ENCODE measurements around the gene TRIM44. TPM values are rescaled to one million over a fixed set of nuclear protein-coding genes. Genes with fewer than 3 reads are reported as not detected.

The TRIM44 gene
- total and polyA plus RNA-seq, 8 donors: 57.6 to 72.1 (median 65.2) TPM

DNA sequence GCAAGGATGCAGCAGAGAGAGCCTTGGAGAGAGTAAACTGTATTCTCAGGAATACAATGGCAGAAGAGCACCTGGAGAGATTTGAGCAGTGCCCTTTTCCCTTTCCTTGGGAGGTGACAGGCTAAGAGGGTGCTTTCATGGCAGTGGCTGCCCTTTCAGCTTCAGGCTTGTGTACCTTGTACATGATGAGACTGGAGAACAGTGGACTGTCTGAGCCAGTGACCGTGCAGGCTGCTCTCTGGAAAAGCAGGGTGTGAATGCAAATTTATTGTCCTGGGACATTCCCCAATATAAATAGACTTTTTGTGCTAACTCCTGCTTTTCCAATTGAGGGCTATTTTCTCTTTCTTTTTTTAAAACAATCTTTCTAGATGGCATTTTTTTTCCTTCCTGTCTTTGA is 99.3 kb downstream of the TRIM44 start:
- no peaks in the 10 kb centered on the region for H3K9me3 ChIP-seq
- intact Hi-C loops (cut with DNase I): no loop called here
- no peak overlapping the region for H3K4me3 ChIP-seq
- TF ChIP-seq, protein P1, sequence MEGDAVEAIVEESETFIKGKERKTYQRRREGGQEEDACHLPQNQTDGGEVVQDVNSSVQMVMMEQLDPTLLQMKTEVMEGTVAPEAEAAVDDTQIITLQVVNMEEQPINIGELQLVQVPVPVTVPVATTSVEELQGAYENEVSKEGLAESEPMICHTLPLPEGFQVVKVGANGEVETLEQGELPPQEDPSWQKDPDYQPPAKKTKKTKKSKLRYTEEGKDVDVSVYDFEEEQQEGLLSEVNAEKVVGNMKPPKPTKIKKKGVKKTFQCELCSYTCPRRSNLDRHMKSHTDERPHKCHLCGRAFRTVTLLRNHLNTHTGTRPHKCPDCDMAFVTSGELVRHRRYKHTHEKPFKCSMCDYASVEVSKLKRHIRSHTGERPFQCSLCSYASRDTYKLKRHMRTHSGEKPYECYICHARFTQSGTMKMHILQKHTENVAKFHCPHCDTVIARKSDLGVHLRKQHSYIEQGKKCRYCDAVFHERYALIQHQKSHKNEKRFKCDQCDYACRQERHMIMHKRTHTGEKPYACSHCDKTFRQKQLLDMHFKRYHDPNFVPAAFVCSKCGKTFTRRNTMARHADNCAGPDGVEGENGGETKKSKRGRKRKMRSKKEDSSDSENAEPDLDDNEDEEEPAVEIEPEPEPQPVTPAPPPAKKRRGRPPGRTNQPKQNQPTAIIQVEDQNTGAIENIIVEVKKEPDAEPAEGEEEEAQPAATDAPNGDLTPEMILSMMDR (IDR thresholded peaks at IDR 0.05): no peak
- ATAC-seq (no peak), DNase-seq (no peak)
- H3K27me3 ChIP-seq: no peaks in the 10 kb centered on the region
- no peaks in the 10 kb centered on the region for H3K36me3 ChIP-seq
- H3K4me1 ChIP-seq: no peaks in the 10 kb centered on the region
- no peak overlapping the region for H3K27ac ChIP-seq

DNA sequence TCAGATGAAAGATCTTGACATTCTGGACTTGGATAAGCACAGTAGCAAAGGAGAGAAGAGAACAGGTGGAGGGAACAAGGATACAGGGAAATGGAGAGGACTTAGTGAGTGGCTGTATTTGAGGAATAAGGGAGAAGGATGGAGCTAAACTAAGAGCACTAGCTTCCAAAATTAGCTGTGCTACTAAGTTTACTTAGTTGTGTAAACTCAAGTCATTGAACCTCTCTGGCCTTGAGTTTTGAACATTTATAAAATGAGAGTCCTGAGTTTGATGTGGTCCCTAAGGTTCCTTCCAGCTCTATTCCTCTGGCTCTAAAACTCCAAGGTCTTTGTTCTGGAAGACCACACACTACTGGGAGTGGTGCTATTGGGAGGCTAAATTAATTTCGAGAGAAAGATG is 100.7 kb downstream of the TRIM44 start:
- ATAC-seq: no peak
- Histone ChIP-seq H3K9me3 (no peaks in the 10 kb centered on the region), H3K27me3 (no peaks in the 10 kb centered on the region), H3K4me1 (no peaks in the 10 kb centered on the region), H3K27ac (no peak overlapping the region), H3K36me3 (no peaks in the 10 kb centered on the region), H3K4me3 (no peak overlapping the region)
- no peak for DNase-seq
- intact Hi-C loops (cut with DNase I): no loop called here
- TF ChIP-seq, protein P1 (IDR thresholded peaks at IDR 0.05): no peak

DNA sequence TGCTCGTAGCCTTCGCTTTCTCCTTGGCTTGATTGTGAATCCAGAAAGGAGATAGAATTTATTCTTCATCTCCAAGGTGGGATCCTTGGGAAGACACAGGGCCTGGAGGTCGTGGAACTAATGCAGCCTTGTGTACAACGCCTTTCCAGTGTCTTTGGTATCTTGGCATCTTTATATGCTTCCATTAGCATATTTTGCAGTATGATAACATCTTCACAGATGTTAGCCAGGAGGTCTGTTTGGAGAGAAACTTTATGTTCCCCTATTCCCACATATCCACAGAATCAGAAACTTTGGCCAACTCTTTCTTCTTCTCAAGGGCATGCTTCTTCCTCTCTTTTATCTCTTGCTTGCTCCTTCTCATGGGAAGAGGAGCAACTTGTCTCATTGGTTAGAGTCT is 101.2 kb downstream of the TRIM44 start:
- no peaks in the 10 kb centered on the region for H3K27me3 ChIP-seq
- no peak overlapping the region for H3K27ac ChIP-seq
- intact Hi-C loops (cut with DNase I): no loop called here
- ATAC-seq (no peak), DNase-seq (no peak)
- no peaks in the 10 kb centered on the region for H3K9me3 ChIP-seq
- H3K4me3 ChIP-seq: no peak overlapping the region
- no peaks in the 10 kb centered on the region for H3K4me1 ChIP-seq
- H3K36me3 ChIP-seq: no peaks in the 10 kb centered on the region
- TF ChIP-seq, protein P1 (IDR thresholded peaks at IDR 0.05): no peak

DNA sequence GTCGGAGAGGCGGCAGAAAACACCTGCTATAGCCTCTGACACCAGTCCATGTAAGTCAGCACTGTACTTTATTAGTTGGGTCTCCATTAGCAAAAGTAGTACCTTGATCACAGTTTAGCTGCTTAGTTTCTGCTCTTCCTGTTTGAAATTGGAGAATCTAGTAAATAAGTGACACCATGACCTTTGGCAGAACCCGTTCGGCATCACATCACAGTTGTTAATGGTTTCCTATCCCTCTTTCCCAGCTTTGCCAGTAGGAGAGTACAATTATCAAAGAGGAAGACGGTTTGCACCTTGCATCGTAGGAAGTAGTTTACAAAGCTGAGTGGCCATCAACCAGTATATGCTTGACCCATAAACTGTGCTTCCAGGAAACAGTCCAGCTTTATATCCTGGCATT is 101.8 kb downstream of the TRIM44 start:
- TF ChIP-seq, protein P1 (IDR thresholded peaks at IDR 0.05): no peak
- ATAC-seq (no peak), DNase-seq (no peak)
- no peaks in the 10 kb centered on the region for H3K36me3 ChIP-seq
- H3K27ac ChIP-seq: no peak overlapping the region
- no peaks in the 10 kb centered on the region for H3K4me1 ChIP-seq
- intact Hi-C loops (cut with DNase I): no loop called here
- no peaks in the 10 kb centered on the region for H3K9me3 ChIP-seq
- no peaks in the 10 kb centered on the region for H3K27me3 ChIP-seq
- no peak overlapping the region for H3K4me3 ChIP-seq

DNA sequence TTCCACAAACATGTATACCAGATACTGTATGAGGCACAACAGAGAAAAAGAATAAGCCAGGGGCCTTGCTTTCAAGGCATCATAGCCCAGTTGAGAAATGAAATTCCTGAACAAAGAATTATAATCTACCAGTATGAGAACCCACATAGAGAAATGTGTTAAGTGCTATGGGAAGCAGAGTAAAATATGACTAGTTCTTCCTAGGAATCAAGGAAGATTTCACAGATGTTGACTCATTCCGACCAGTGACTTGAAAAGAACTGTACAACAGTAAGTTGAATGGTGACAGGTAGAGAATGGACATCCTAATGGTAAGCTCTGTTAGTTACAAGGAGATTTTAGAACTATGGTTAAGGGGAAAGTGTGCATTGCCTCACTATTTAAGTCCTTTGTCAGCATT is 102.6 kb downstream of the TRIM44 start:
- Histone ChIP-seq H3K27ac (no peak overlapping the region), H3K4me1 (no peaks in the 10 kb centered on the region), H3K9me3 (no peaks in the 10 kb centered on the region), H3K36me3 (no peaks in the 10 kb centered on the region), H3K4me3 (no peak overlapping the region), H3K27me3 (no peaks in the 10 kb centered on the region)
- TF ChIP-seq, protein P1 (IDR thresholded peaks at IDR 0.05): no peak
- intact Hi-C loops (cut with DNase I): no loop called here
- ATAC-seq (no peak), DNase-seq (no peak)
